Stimulated activated naive CD8-positive, alpha-beta T cell treated with anti-CD3 and anti-CD28 coated beads, Interleukin-15, amount 100 ng/mL, for 72 hours (primary cell): Measurements from ENCODE around the gene DIP2C.

Experiments used
- ATAC-seq: fragments of 150-1000 bp; cut with Tn5 transposase; 2 replicates; pipeline ENCODE4 v1.10.0; 2021; ENCODE audit warnings: mild to moderate bottlenecking, moderate library complexity
- DNase-seq, 2 donors: peaks; one replicate each; pipeline ENCODE4 v3.0.0; 2021 to 2022
- H3K27ac Mint-ChIP-seq, 2 donors: one replicate each; pipeline ENCODE4 v1.8.0; 2022; ENCODE audit warnings: mild to moderate bottlenecking in 2 of 2, mixed read lengths in 2 of 2, moderate library complexity in 2 of 2
- H3K27me3 Mint-ChIP-seq: one replicate; pipeline ENCODE4 v1.8.0; 2022; ENCODE audit warnings: mixed read lengths
- H3K4me1 Mint-ChIP-seq: one replicate; pipeline ENCODE4 v1.8.0; 2022; ENCODE audit warnings: mild to moderate bottlenecking, mixed read lengths
- H3K4me3 Mint-ChIP-seq, 2 donors: one replicate each; pipeline ENCODE4 v1.8.0; 2022; ENCODE audit warnings: mild to moderate bottlenecking in 2 of 2, mixed read lengths in 2 of 2, moderate library complexity in 1 of 2
- H3K9me3 Mint-ChIP-seq, 2 donors: one replicate each; pipeline ENCODE4 v1.8.0; 2022; ENCODE audit warnings: mixed read lengths in 2 of 2

Gene DIP2C

GRCh38 chr10:504121-504611, 185.3 kb downstream of the DIP2C start:
- DNase-seq (no peak), ATAC-seq (no peak)
- Mint-ChIP-seq H3K4me1 (peaks cover 29% of the 10 kb centered on the region), H3K27ac (no peak overlapping the region), H3K27me3 (peaks cover 12% of the 10 kb centered on the region), H3K9me3 (no peaks in the 10 kb centered on the region), H3K4me3 (no peak overlapping the region)

DNA sequence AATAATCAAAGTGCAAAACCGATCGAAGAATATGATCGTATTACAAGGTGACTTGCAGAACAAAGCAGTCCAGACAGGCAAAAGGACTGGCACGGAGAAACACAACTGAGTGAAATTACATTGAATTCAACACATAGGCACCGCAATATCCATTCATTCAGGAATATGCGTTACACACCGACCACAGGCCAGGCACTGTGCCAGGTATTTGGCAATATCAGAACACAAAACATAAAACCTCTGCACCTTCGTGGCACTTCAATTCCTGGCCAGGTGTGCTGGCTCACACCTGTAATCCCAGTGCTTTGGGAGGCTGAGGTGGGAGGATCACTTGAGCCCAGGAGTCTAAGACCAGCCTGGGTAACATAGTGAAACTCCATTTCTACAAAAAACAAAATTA, 187.9 kb downstream of the DIP2C start:
- no peak for ATAC-seq
- no peak overlapping the region for H3K4me3 Mint-ChIP-seq
- no peaks in the 10 kb centered on the region for H3K9me3 Mint-ChIP-seq
- no peak for DNase-seq
- H3K27me3 Mint-ChIP-seq: peaks cover 18% of the 10 kb centered on the region
- H3K27ac Mint-ChIP-seq: no peak overlapping the region
- H3K4me1 Mint-ChIP-seq: peaks cover 29% of the 10 kb centered on the region

DNA sequence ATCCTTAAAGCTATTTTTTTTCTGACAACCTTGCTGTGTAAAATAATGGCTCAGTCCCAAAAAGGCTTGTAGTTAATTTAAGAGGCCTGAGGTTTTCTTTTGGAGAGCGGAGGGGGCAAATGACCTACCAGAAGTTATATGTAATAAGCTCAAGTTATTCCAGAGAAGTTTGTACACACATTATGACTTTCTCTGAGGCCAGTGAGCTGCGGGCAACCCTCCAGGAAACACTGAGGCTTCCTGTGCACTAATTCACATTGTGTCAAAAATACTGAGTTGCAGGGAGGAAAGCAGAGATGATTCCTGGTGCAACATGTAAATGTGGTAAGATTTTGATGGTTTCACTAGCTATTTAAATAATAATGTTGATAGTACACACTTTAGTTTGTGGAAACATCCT, 188.6 kb downstream of the DIP2C start:
- ATAC-seq: no peak
- Mint-ChIP-seq H3K27ac (peak overlapping the region in 1 of 2 donors; percentile 22), H3K4me1 (peaks cover 29% of the 10 kb centered on the region), H3K27me3 (peaks cover 18% of the 10 kb centered on the region), H3K9me3 (no peaks in the 10 kb centered on the region), H3K4me3 (no peak overlapping the region)
- no peak for DNase-seq

DNA sequence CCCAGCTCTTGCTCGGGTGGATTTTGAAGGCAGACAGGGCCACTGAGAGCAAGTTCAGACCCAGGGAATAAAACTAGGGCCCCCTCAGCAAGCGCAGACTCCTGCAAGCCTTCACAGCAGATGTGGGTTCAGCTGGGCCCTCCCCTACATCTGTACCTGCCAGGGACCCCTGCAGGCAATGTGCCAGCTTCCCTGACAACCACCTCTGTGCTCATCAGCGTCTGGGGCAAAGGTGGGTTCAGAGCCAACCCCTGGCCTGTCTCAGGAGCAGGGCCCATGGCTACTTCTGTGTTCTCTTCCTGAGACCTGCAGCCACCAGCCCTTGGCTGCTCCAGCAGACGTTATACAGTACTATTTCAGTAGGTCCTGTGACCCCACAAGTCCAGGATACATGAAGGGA, 189.5 kb downstream of the DIP2C start:
- no peak for ATAC-seq
- Mint-ChIP-seq H3K4me1 (peaks cover 29% of the 10 kb centered on the region), H3K27ac (no peak overlapping the region), H3K27me3 (peaks cover 18% of the 10 kb centered on the region), H3K4me3 (no peak overlapping the region), H3K9me3 (no peaks in the 10 kb centered on the region)
- no peak for DNase-seq

GRCh38 chr10:498760-499435, 190.6 kb downstream of the DIP2C start:
- DNase-seq (no peak), ATAC-seq (no peak)
- H3K27ac Mint-ChIP-seq: no peak overlapping the region

DNA sequence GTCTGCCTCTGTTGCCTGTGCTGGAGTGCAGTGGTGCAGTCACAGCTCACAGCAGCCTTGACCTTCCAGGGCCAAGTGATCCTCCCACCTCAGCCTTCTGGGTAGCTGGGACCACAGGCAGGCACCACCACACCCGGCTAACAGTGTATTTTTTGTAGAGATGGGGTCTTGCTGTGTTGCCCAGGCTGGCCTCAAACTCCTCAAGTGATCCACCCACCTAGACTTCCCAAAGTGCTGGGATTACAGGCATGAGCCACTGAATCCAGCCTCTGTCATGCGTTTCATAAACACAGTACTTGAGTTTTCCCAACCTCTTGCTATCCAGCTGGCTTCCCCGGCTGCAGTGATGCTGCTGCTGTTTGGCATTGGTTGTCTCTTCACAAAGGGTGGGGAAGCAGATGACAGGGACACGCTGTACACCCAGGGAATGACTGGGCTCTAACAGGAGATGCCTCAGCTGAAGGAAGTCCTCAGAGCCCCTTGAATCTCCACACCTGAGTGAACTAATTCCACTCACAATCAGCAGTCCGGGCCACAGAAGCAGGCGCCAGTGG, 191.5 kb downstream of the DIP2C start:
- DNase-seq: no peak
- H3K4me1 Mint-ChIP-seq: peaks cover 26% of the 10 kb centered on the region
- H3K27ac Mint-ChIP-seq: no peak overlapping the region
- no peaks in the 10 kb centered on the region for H3K9me3 Mint-ChIP-seq
- no peak for ATAC-seq
- H3K4me3 Mint-ChIP-seq: no peak overlapping the region
- H3K27me3 Mint-ChIP-seq: peaks cover 30% of the 10 kb centered on the region

More at GRCh38 chr10:498760-499435, 190.6 kb downstream of the DIP2C start:
- peaks cover 27% of the 10 kb centered on the region for H3K27me3 Mint-ChIP-seq
- H3K4me3 Mint-ChIP-seq: no peak overlapping the region
- no peaks in the 10 kb centered on the region for H3K9me3 Mint-ChIP-seq
- peaks cover 29% of the 10 kb centered on the region for H3K4me1 Mint-ChIP-seq

DNA sequence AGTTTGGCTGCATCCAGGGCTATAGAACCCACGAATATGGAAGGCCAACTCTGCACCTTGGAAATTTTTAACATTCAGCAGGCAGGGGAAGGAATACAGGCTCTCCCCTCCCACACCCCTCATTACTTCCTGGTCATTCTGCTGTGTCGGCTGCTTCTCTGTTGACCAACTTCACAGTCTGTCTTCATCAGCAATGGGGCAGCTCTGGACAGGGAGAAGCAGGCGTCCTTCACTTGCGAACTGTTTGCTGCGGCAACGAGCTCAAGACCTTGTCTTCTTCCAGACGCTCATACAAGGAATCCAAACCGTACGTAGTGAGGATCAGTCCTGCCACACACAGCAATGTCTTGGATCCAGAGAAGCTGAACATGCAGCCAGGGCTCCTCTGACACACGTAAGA, 192.2 kb downstream of the DIP2C start:
- Mint-ChIP-seq H3K27ac (no peak overlapping the region), H3K4me3 (no peak overlapping the region), H3K4me1 (peaks cover 19% of the 10 kb centered on the region), H3K9me3 (no peaks in the 10 kb centered on the region), H3K27me3 (peaks cover 26% of the 10 kb centered on the region)
- DNase-seq: no peak
- no peak for ATAC-seq

- DNase-seq (no peak), ATAC-seq (no peak)
- Mint-ChIP-seq H3K4me3 (no peak overlapping the region), H3K27ac (no peak overlapping the region), H3K4me1 (no peaks in the 10 kb centered on the region), H3K9me3 (no peaks in the 10 kb centered on the region), H3K27me3 (peaks cover 24% of the 10 kb centered on the region)
Measured at GRCh38 chr10:494556-494955, 194.9 kb downstream of the DIP2C start.

DNA sequence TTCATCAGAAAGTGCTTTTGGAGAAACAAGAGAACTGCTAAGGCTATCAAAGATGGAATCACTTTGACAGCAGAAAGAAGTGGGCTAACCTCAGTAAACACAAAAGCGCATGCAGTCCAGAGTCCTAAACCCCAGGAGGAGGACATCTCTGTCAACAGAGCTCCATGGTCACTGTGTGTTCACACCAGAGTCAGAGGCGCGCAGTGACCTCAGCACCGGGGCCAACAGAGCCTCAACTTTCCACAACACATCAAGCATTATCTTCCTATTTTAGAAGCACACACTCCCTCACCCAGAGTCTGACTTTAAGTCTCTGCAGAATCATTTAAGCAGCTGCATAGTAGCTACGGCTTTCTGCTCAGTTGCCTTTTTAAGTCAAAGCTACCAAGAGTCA, 195.3 kb downstream of the DIP2C start:
- no peak overlapping the region for H3K4me3 Mint-ChIP-seq
- no peaks in the 10 kb centered on the region for H3K9me3 Mint-ChIP-seq
- DNase-seq: no peak
- H3K4me1 Mint-ChIP-seq: no peaks in the 10 kb centered on the region
- H3K27ac Mint-ChIP-seq: no peak overlapping the region
- H3K27me3 Mint-ChIP-seq: peaks cover 24% of the 10 kb centered on the region
- ATAC-seq: no peak

GRCh38 chr10:493391-494148, 195.9 kb downstream of the DIP2C start:
- no peak overlapping the region for H3K27ac Mint-ChIP-seq
- no peaks in the 10 kb centered on the region for H3K4me1 Mint-ChIP-seq
- peaks cover 24% of the 10 kb centered on the region for H3K27me3 Mint-ChIP-seq

DNA sequence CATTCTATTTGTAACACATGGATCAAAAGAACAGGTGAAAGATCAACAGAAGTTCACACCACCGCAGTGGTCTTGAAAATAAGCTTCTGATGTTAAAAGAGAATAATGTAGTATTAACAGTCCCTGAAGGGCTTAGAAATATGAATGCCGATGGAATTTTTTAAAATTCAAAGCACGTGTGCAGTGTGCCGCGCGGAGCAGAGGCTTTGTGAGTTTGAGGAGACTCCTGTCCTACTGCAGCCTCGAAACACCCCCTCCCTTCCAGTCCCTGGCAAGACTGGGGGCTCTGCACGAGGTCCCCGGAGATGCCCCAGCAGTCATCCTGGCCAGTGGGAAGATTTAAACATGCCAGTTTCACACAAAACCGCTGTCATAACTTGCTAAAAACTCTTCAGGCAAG, 196.6 kb downstream of the DIP2C start:
- H3K9me3 Mint-ChIP-seq: no peaks in the 10 kb centered on the region
- no peak for ATAC-seq
- no peak for DNase-seq
- no peaks in the 10 kb centered on the region for H3K4me1 Mint-ChIP-seq
- no peak overlapping the region for H3K4me3 Mint-ChIP-seq
- H3K27me3 Mint-ChIP-seq: peaks cover 18% of the 10 kb centered on the region
- no peak overlapping the region for H3K27ac Mint-ChIP-seq

More at GRCh38 chr10:493391-494148, 195.9 kb downstream of the DIP2C start:
- Mint-ChIP-seq H3K9me3 (no peaks in the 10 kb centered on the region), H3K4me3 (no peak overlapping the region)
- DNase-seq: no peak
- no peak for ATAC-seq

GRCh38 chr10:491667-492424, 197.6 kb downstream of the DIP2C start:
- H3K9me3 Mint-ChIP-seq: no peaks in the 10 kb centered on the region
- ATAC-seq (no peak), DNase-seq (no peak)
- no peak overlapping the region for H3K27ac Mint-ChIP-seq
- no peak overlapping the region for H3K4me3 Mint-ChIP-seq
- peaks cover 18% of the 10 kb centered on the region for H3K27me3 Mint-ChIP-seq
- no peaks in the 10 kb centered on the region for H3K4me1 Mint-ChIP-seq

DNA sequence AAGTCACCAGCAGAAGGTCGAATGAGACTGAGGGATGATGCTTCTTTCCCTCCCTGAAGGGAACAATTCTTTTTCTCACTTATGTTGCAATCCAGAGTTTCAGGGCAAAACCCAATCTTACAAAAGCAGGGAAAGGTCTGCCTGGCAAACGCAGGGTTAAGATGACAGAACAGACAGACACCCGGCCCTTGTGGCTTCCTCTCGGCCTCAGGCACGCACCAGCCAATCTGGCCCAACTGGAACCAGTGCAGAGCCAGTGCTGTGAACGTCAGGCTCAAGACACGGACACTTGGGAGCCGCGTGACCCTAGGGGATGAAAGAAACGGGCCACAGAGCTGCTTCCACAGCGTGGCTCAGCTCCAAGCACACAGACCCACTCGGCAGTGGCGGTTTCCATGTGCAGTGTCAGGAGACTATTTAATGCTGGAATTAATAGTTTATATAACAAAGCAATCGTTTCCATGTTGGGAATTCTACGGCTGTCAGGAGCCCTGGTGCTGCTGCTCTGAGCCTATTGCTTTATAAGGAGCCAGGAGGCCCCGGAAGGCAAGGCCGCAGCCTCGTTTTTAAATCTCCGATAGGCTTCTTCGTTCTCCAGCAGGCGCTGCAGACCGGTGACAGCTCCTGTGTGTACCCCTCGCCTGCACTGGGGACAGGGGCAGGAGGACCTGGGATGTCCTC, 198.4 kb downstream of the DIP2C start:
- DNase-seq: no peak
- no peaks in the 10 kb centered on the region for H3K4me1 Mint-ChIP-seq
- H3K9me3 Mint-ChIP-seq: no peaks in the 10 kb centered on the region
- H3K4me3 Mint-ChIP-seq: no peak overlapping the region
- H3K27ac Mint-ChIP-seq: no peak overlapping the region
- H3K27me3 Mint-ChIP-seq: peaks cover 18% of the 10 kb centered on the region
- ATAC-seq: no peak

DNA sequence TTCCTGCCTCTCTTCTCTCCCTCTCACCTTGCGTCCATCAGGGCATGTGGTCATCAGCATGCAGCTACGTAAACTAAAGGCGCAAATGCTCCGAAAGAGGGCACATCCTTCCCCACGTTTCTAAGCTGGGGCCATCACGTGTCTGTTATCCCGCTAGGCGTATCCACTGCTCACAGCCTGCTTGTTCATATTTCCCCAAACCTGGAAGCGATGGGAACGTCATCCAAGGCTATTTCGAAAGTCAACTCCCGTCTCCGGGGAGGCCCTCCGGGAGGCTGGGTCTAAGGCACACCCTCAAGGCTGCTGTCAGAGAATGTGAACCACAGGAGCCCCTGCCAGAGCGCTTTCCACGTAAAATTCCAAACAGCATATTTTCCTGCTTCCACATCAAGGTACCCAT, 199.2 kb downstream of the DIP2C start:
- H3K9me3 Mint-ChIP-seq: no peaks in the 10 kb centered on the region

GRCh38 chr10:489330-489729, 200.1 kb downstream of the DIP2C start:
- no peak for ATAC-seq
- no peak overlapping the region for H3K4me3 Mint-ChIP-seq
- peaks cover 7% of the 10 kb centered on the region for H3K4me1 Mint-ChIP-seq
- no peak overlapping the region for H3K27ac Mint-ChIP-seq
- no peaks in the 10 kb centered on the region for H3K9me3 Mint-ChIP-seq
- no peak for DNase-seq
- H3K27me3 Mint-ChIP-seq: peaks cover 13% of the 10 kb centered on the region

More for the DNA sequence above, 199.2 kb downstream of the DIP2C start:
- no peak for ATAC-seq
- Mint-ChIP-seq H3K27me3 (peaks cover 18% of the 10 kb centered on the region), H3K4me1 (peaks cover 4% of the 10 kb centered on the region), H3K27ac (no peak overlapping the region), H3K4me3 (no peak overlapping the region)
- no peak for DNase-seq
